ENCODE data around the gene CHID1.

Gene CHID1

DNA sequence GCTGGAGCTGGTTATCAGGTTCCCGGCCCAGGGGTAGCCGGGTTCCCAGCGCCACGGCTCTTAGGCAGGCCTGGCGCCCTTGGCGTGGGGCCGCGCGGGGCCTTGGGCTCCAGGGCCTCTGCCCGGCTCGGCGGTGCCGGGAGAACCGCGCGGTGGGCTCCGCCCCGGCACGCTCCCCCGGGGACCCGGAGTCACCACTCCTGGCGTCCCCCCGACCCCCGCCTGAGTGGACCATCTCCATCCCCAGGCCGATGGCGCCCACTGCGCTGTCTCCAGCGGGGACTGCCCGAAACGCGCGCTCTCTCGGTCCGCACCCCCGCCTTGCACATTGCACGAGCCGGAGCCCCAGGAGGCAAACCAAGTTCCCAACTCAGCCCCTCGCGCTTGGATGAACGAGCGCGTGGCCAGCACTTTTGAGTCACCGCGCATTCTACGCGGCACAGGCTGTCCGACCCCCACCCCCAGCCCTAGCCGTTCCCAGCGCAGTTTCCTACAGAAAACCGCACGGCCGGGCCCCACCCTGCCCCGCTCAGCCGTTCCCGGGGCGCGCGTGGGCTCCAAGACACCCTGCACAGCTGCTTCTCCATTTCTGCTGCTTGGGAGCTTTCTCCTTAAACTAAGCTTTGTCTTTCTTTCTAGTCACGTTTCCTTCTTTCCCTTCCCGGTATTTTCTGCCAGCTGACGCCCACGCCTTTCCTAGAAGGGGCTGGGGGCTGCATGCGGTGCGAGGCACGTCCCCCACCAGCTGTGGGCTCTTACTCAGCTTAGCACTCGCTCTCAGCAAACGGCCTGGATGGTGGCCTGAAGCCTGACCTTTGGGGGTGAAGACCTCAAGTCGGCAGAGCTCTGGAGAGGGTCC, 650 bp upstream of the CHID1 start:
- peak; percentile 69 for DNase-seq
- peaks cover 3% of the 10 kb centered on the region for H3K36me3 Mint-ChIP-seq (ENCODE audit: low read depth)
- H3K4me3 Mint-ChIP-seq = peak overlapping the region; percentile 87
- H3K9me3 Mint-ChIP-seq = no peaks in the 10 kb centered on the region
- peak overlapping the region; percentile 94 for H3K27ac Mint-ChIP-seq
- peaks cover 16% of the 10 kb centered on the region for H3K4me1 Mint-ChIP-seq
- TF ChIP-seq, protein P1, sequence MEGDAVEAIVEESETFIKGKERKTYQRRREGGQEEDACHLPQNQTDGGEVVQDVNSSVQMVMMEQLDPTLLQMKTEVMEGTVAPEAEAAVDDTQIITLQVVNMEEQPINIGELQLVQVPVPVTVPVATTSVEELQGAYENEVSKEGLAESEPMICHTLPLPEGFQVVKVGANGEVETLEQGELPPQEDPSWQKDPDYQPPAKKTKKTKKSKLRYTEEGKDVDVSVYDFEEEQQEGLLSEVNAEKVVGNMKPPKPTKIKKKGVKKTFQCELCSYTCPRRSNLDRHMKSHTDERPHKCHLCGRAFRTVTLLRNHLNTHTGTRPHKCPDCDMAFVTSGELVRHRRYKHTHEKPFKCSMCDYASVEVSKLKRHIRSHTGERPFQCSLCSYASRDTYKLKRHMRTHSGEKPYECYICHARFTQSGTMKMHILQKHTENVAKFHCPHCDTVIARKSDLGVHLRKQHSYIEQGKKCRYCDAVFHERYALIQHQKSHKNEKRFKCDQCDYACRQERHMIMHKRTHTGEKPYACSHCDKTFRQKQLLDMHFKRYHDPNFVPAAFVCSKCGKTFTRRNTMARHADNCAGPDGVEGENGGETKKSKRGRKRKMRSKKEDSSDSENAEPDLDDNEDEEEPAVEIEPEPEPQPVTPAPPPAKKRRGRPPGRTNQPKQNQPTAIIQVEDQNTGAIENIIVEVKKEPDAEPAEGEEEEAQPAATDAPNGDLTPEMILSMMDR (IDR thresholded peaks at IDR 0.05) = no peak
- peaks cover 8% of the 10 kb centered on the region for H3K27me3 Mint-ChIP-seq (ENCODE audit: low read depth, poor library complexity)

DNA sequence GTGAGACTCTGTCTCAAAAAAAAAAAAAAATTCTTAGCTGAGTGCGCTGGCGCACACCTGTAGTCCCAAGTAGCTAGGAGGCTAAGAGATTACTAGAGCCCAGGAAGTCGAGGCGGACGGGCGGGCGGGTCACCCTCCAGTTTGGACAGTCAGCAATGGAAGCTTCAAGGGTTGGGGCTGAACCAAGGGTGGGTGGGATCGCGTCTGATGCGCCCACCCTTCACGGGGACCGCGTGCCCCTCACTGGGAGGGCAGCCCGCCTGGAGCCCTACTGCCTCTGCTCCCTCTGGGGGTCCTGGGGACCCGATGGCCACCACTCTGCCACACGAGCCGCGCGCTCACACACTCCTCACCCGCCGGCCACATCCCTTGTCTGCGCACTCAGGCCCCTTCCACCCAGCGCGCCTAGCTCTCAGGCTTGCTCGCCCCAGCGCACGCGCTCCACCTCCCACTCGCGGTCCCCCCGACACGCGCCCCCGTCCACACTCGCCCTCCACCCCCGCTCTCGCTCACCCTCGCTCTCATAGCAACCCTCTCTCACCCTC, 494 bp downstream of the CHID1 start:
- peak overlapping the region; percentile 51 for H3K27ac Mint-ChIP-seq

DNA sequence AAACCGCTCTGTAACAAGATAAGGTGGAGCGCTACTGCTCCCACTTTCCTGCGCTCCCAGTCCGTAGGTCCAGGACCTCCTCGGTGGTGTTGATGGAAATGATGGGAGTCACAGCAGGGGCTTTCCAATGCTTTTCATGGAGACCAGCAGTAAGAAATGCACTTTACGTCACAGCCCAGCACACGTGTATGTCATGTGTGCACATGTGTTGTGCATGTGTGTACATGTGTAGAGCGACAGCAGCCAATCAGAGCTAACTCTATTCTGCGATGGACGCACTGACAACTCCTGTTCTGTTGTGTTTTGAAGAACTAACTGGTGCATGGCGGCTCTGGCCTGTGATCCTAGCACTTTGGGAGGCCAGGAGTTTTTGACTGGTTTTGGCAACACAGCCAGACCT, 1.2 kb downstream of the CHID1 start:
- H3K27ac Mint-ChIP-seq = no peak overlapping the region
- no peak for DNase-seq
- peaks cover 5% of the 10 kb centered on the region for H3K27me3 Mint-ChIP-seq (ENCODE audit: low read depth, poor library complexity)
- H3K9me3 Mint-ChIP-seq = no peaks in the 10 kb centered on the region
- H3K4me3 Mint-ChIP-seq = peak overlapping the region; percentile 93
- peaks cover 11% of the 10 kb centered on the region for H3K36me3 Mint-ChIP-seq (ENCODE audit: low read depth)
- TF ChIP-seq, protein P1 (IDR thresholded peaks at IDR 0.05) = no peak
- H3K4me1 Mint-ChIP-seq = peaks cover 16% of the 10 kb centered on the region

More for the DNA sequence above, 494 bp downstream of the CHID1 start:
- DNase-seq = peak; percentile 59
- Mint-ChIP-seq H3K4me3 (peak overlapping the region; percentile 93), H3K27me3 (ENCODE audit: low read depth, poor library complexity) (peaks cover 5% of the 10 kb centered on the region), H3K36me3 (ENCODE audit: low read depth) (peaks cover 9% of the 10 kb centered on the region), H3K4me1 (peaks cover 16% of the 10 kb centered on the region), H3K9me3 (no peaks in the 10 kb centered on the region)
- TF ChIP-seq, protein P1 (IDR thresholded peaks at IDR 0.05) = no peak

- TF ChIP-seq, protein P1 (IDR thresholded peaks at IDR 0.05) = no peak
- Mint-ChIP-seq H3K4me3 (peak overlapping the region; percentile 20), H3K9me3 (no peaks in the 10 kb centered on the region), H3K27me3 (ENCODE audit: low read depth, poor library complexity) (peaks cover 5% of the 10 kb centered on the region), H3K27ac (peak overlapping the region; percentile 32), H3K4me1 (peaks cover 16% of the 10 kb centered on the region), H3K36me3 (ENCODE audit: low read depth) (peaks cover 19% of the 10 kb centered on the region)
- no peak for DNase-seq
Measured at GRCh38 chr11:908273-908672, 2.3 kb downstream of the CHID1 start.

GRCh38 chr11:907668-908067, 2.9 kb downstream of the CHID1 start:
- Mint-ChIP-seq H3K9me3 (no peaks in the 10 kb centered on the region), H3K27ac (no peak overlapping the region), H3K4me3 (peak overlapping the region; percentile 20), H3K27me3 (ENCODE audit: low read depth, poor library complexity) (peaks cover 2% of the 10 kb centered on the region), H3K36me3 (ENCODE audit: low read depth) (peaks cover 19% of the 10 kb centered on the region), H3K4me1 (peaks cover 16% of the 10 kb centered on the region)
- DNase-seq = no peak
- TF ChIP-seq, protein P1 (IDR thresholded peaks at IDR 0.05) = no peak
